GM12801 (cell line): ENCODE data around the gene GUCA1A.

ENCODE experiments used
- CTCF ChIP-seq: IDR thresholded peaks from one replicate; pipeline ENCODE4 v1.5.1; 2011; ENCODE audit warnings: control low read depth; ENCODE audit not compliant: insufficient read length; ENCODE audit errors: extremely low read depth

GUCA1A gene

GRCh38 chr6:42226645-42227143 is 53.5 kb downstream of the GUCA1A start:
- no peak for TF ChIP-seq CTCF

GRCh38 chr6:42227173-42227850 is 54.1 kb downstream of the GUCA1A start:
- no peak for TF ChIP-seq CTCF

GRCh38 chr6:42228305-42228704 is 55.1 kb downstream of the GUCA1A start:
- TF ChIP-seq CTCF, result no peak
